Endothelial cell of umbilical vein (primary cell): ENCODE results near the gene STN1. TPM values are rescaled to one million over a fixed set of nuclear protein-coding genes. Genes with fewer than 3 reads are reported as not detected.

ENCODE experiments used
- Bru-seq: library from RNA; stranded (reverse); fragments of 400-500 nt; gene quantifications from one replicate; lab custom pipeline; 2021; lab: Mats Ljungman, UMichigan
- BruChase-seq, 2 experiments: library from RNA; stranded (reverse); fragments of 400-500 nt; gene quantifications; one replicate each; lab custom pipeline; 2021; lab: Mats Ljungman, UMichigan
- BruUV-seq: library from RNA; stranded (reverse); fragments of 400-500 nt; replicated peaks from 2 replicates; lab custom pipeline; 2021; lab: Mats Ljungman, UMichigan
- CTCF ChIA-PET: fragments of 300-600, 350-600 bp; sonication (Branson Sonifier 250); formaldehyde crosslinking; loops from one replicate; lab custom pipeline; 2021; ENCODE audit warnings: antibody characterized with exemption, inconsistent platforms; lab: Charles Lee
- POLR2A ChIA-PET: fragments of 300-600, 350-600 bp; sonication (Branson Sonifier 250); formaldehyde crosslinking; loops from one replicate; lab custom pipeline; 2021; ENCODE audit warnings: antibody characterized with exemption, inconsistent platforms; lab: Charles Lee
- DNase-seq: peaks from one replicate; pipeline ENCODE4 v3.0.0-alpha.2; 2011; ENCODE audit warnings: low read depth, low spot score
- FAIRE-seq: peaks from 2 replicates; lab custom pipeline; 2011; peaks lifted over from hg19 to GRCh38; lab: Jason Lieb, UNC
- H2AFZ ChIP-seq: 2 replicates; pipeline ENCODE4 v1.6.0; 2012; ENCODE audit warnings: low read depth, low read length, control low read depth, inconsistent platforms
- H3K27ac ChIP-seq: 2 replicates; pipeline ENCODE4 v1.5.1; 2011; ENCODE audit warnings: low read depth, mild to moderate bottlenecking, control low read depth, low read length, moderate library complexity; ENCODE audit not compliant: insufficient read depth
- H3K27me3 ChIP-seq, 2 experiments: 2 replicates each; pipeline versions ENCODE4 v1.6.0 to v1.6.1; 2011; ENCODE audit warnings: low read length in 2 of 2, mixed read lengths in 1 of 2; ENCODE audit not compliant: control insufficient read depth in 2 of 2, insufficient read depth in 2 of 2
- H3K36me3 ChIP-seq, 2 experiments: 2 replicates in 1 of 2; 3 replicates in 1 of 2; pipeline ENCODE4 v1.5.1; 2011; ENCODE audit warnings: low read length in 2 of 2, mild to moderate bottlenecking in 1 of 2, moderate library complexity in 1 of 2; ENCODE audit not compliant: control insufficient read depth in 2 of 2, insufficient read depth in 2 of 2; ENCODE audit errors: extremely low read depth in 1 of 2
- H3K4me1 ChIP-seq: 3 replicates; pipeline ENCODE4 v1.5.1; 2011; ENCODE audit warnings: mild to moderate bottlenecking, low read length; ENCODE audit not compliant: control insufficient read depth, insufficient read depth; ENCODE audit errors: extremely low read depth
- H3K4me2 ChIP-seq: 2 replicates; pipeline ENCODE4 v1.6.1; 2011; ENCODE audit warnings: low read length, control low read depth, mixed read lengths; ENCODE audit not compliant: insufficient read depth
- H3K4me3 ChIP-seq, 3 experiments: fragments of 200-600 bp in 1 of 3; sonication (generic), shearing (Covaris generic) in 1 of 3; replicated peaks in 1 of 3; 2 replicates each; pipeline ENCODE4 v1.5.1; 2011 to 2016; ENCODE audit warnings: control low read depth in 3 of 3, low read length in 3 of 3, mild to moderate bottlenecking in 2 of 3, inconsistent platforms in 1 of 3, low read depth in 1 of 3, moderate library complexity in 1 of 3; ENCODE audit not compliant: insufficient read depth in 1 of 3
- H3K79me2 ChIP-seq: 2 replicates; pipeline ENCODE4 v1.6.0; 2012; ENCODE audit warnings: low read length, inconsistent platforms; ENCODE audit not compliant: control insufficient read depth, insufficient read depth
- H3K9ac ChIP-seq: replicated peaks from 2 replicates; pipeline ENCODE3; 2011; ENCODE audit warnings: low read length, control low read depth; ENCODE audit not compliant: insufficient read depth; ENCODE audit errors: extremely low read depth
- H3K9me1 ChIP-seq: replicated peaks from 3 replicates; pipeline ENCODE4 v1.6.0; 2011; ENCODE audit warnings: mild to moderate bottlenecking, low read length; ENCODE audit not compliant: control insufficient read depth, insufficient read depth; ENCODE audit errors: extremely low read depth
- H3K9me3 ChIP-seq: replicated peaks from 2 replicates; pipeline ENCODE4 v1.5.1; 2012; ENCODE audit warnings: low read length, inconsistent platforms; ENCODE audit not compliant: control insufficient read depth, insufficient read depth
- H4K20me1 ChIP-seq: replicated peaks from 2 replicates; pipeline ENCODE3; 2011; ENCODE audit warnings: mild to moderate bottlenecking, low read length; ENCODE audit not compliant: control insufficient read depth, insufficient read depth; ENCODE audit errors: extremely low read depth
- FOS ChIP-seq: IDR thresholded peaks from 2 replicates; pipeline ENCODE4 v1.6.1; 2011; ENCODE audit warnings: mild to moderate bottlenecking, low read length, moderate library complexity, borderline replicate concordance; ENCODE audit not compliant: insufficient read depth
- POLR2A ChIP-seq: IDR thresholded peaks from 2 replicates; pipeline ENCODE4 v1.6.1; 2012; ENCODE audit warnings: low read depth, mild to moderate bottlenecking, control low read depth, low read length
- POLR2AphosphoS5 ChIP-seq: IDR thresholded peaks from 2 replicates; pipeline ENCODE4 v1.6.1; 2012; ENCODE audit warnings: low read depth, mild to moderate bottlenecking, control low read depth, low read length, moderate library complexity; ENCODE audit not compliant: insufficient read depth
- dilution Hi-C: fragments of 300-500 bp; cut with MboI; formaldehyde crosslinking; loops from one replicate; pipeline ENCODE4 v1.15.0; 2019; ENCODE audit warnings: low sequenced_read_pairs; ENCODE audit not compliant: extremely low pct_ligation_motif_present
- intact Hi-C: fragments of 100-400 bp; cut with micrococcal nuclease; formaldehyde crosslinking; loops from one replicate; pipeline ENCODE4 v1.10.0; 2022
- long read RNA-seq: library from polyadenylated mRNA; stranded (forward); transcript quantifications from one replicate; pipeline ENCODE4 v2.0.0, GENCODE V29; 2021
- polyA minus RNA-seq, 3 experiments: library from RNA; depleted of rRNA, polyadenylated mRNA; stranded (reverse); fragments of >200 nt; gene quantifications; 1 replicate in 1 of 3; 2 replicates in 2 of 3; pipeline ENCODE4 v1.2.3, GENCODE V29; 2011
- polyA plus RNA-seq, 4 experiments: library from polyadenylated mRNA; depleted of rRNA in 3 of 4; stranded (reverse) in 3 of 4; unstranded in 1 of 4; fragments of >200 nt; gene quantifications; 2 replicates each; pipeline versions ENCODE4 v1.2.1 to v1.2.3, GENCODE V29; 2011 to 2012; ENCODE audit warnings: missing spikeins in 1 of 4
- total RNA-seq: library from RNA; stranded (reverse); gene quantifications from 2 replicates; pipeline ENCODE4 v1.2.3, GENCODE V29; 2021

The STN1 gene
- total RNA-seq = 12.7 and 15.3 TPM in 2 replicates
- 9.1 and 10.8 TPM in 2 replicates for polyA plus RNA-seq
- 15.1 and 15.3 TPM in 2 replicates for polyA plus RNA-seq (2011; cell fraction: cytosol; rRNA removed)
- polyA plus RNA-seq (2011; cell fraction: nucleus; rRNA removed) = 8.0 and 9.4 TPM in 2 replicates
- polyA plus RNA-seq (2012) = 16.8 and 19.5 TPM in 2 replicates
- polyA minus RNA-seq = 9.9 and 13.8 TPM in 2 replicates
- polyA minus RNA-seq (2011; cell fraction: cytosol; rRNA and poly(A)+ RNA removed) = 3.2 TPM
- 3.5 and 3.7 TPM in 2 replicates for polyA minus RNA-seq (2011; cell fraction: nucleus; rRNA and poly(A)+ RNA removed)
- Bru-seq, nascent RNA = percentile 66 among the genes with signal in this experiment
- BruChase-seq, experiment 1, labeled RNA remaining after a 6-hour chase = percentile 53 among the genes with signal in this experiment
- BruChase-seq, experiment 2, labeled RNA remaining after a 2-hour chase = percentile 47 among the genes with signal in this experiment
- long read RNA-seq, transcript STN1-202 (9 exons, 1,311 nt) = minor isoform, 11 of 48 reads
- long read RNA-seq, transcript STN1-201 (10 exons, 1,417 nt) = major isoform, 26 of 48 reads
- long read RNA-seq, partial matches to known transcripts = 0 of 48 reads
- long read RNA-seq, other reads (novel, unspliced or antisense) = 11 of 48 reads

GRCh38 chr10:103918053-103918846 is at the start of gene STN1:
TSS of gene STN1 (minus strand) at chr10:103918184. CDS start at chr10:103917594, 590 bp downstream.
- intact Hi-C loops (loop anchor here (1.0 to 5.0 kb wide), 5 partner anchors 10 to 203 kb away; partner anchors contain the start of gene SLK), dilution Hi-C loops (no loop called here)
- Histone ChIP-seq H3K27me3 (no peaks in the 10 kb centered on the region), H3K27ac (peak within 1 kb of the TSS; percentile 76), H3K4me1 (peaks cover 36% of the 10 kb centered on the region), H2AFZ (peak within 1 kb of the TSS; percentile 81), H3K4me3 (peak within 1 kb of the TSS; percentile 15 to 63 (median 39)), H3K9me1 (no peaks in the 10 kb centered on the region), H3K36me3 (no peaks in the 10 kb centered on the region), H3K4me2 (peak within 1 kb of the TSS; percentile 83), H3K79me2 (peaks cover 7% of the 10 kb centered on the region), H3K9me3 (no peaks in the 10 kb centered on the region), H3K9ac (peak within 1 kb of the TSS; percentile 72), H4K20me1 (no peaks in the 10 kb centered on the region)
- CTCF ChIA-PET = interaction anchor here (1.1 kb wide), 1 partner anchor 23 kb away, joined by 3 read pairs; no protein-coding TSS in a partner anchor
- DNase-seq (peak; percentile 96), FAIRE-seq (peak; percentile 93)
- TF ChIP-seq POLR2AphosphoS5 = peak; percentile 97
- no peak for TF ChIP-seq FOS
- TF ChIP-seq POLR2A = peak; percentile 81
- POLR2A ChIA-PET = no interaction called here
- BruUV-seq = no TSS peak
